GOT3 (cell line): Measurements from ENCODE around the gene DEPP1.

ENCODE experiments used
- DNase-seq: peaks from one replicate; lab custom pipeline; 2025; ENCODE audit warnings: mixed read lengths; lab: John Stamatoyannopoulos, UW

The DEPP1 gene

DNA sequence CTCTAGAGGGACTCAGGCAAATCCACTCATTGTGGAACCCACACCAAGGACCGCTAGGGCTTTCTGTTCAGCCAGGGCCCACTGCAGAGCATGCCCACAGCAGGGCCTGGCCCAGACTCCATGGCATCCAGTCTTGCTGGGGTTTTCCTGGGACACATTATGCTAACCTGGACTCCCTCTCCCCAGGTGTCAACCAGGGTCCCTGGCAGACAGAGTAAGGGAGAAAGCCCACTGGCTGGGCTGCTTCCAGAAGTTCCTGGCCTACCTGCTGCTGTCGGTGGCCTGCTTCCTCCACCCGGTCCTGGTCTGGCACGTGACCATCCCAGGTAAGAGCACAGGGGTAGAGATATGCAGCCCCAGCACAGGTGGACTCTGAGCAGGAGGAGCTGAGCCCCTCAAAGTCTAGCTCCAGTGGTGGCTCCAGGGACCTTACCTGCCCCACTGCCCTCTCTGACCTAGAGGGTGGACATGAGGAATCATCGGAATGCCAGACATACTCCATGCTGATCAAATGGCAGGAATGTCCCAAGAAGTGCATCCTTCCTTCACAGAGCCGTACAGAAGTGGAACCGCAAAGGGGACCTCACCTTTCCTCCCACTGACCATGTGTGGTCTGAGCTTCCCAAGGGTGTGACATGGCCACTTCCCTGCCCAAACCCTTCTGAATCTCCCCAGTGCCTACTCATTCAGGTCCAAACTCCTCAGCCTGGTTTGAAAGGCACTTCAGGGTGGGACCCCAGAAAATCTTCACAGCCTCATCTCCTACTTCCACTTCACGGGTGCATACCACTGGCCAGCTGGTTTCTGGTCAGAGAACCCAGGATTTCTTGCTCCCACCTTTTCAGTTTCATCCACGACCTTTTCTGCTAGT lies 44.9 kb downstream of the DEPP1 start:
- DNase-seq, result no peak

DNA sequence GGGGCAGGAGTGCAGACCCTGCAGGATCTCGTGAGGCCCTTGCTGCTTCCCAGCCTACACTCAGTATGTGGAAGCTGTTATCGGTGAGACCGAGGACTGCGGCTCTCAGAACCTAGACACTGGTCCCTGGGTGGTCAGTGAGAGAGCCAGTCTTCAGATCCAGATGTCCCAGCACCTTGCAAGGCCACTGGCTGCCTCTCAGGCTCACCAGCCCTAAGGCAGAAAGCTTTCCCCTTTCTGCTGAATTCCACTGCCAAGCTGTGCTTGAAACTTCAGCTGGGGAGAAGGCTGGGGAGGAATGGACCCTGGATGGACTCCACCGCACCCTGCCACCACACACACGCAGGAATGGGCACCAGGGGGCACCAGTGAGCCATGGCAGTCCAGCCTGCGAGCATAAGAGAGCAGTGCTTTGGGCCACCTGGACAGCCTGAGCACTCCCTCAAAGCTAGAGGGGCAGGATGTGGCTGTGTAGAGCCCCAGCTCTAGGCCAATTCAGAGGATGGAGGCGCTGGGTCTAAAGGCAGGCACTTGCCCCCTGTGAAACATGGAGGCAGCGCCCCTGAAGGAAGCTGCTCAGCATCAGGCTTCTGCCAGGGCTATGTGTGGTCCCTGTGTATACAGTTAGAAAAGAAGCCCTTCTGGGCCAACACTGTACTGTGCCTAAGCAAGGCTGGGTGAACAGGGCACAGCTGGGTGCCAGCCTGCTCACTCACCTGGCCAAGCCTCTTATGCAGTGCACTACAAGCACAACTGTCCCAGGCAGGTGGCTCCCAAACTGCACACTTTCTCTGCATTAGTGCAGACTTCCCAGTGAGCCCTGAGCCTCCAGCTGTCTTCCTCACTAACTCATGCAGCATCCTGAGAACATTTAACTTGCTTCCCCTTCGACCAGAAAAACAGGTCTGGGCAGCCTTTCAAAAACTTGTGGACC lies 45.8 kb downstream of the DEPP1 start:
- peak; percentile 41 for DNase-seq

DNA sequence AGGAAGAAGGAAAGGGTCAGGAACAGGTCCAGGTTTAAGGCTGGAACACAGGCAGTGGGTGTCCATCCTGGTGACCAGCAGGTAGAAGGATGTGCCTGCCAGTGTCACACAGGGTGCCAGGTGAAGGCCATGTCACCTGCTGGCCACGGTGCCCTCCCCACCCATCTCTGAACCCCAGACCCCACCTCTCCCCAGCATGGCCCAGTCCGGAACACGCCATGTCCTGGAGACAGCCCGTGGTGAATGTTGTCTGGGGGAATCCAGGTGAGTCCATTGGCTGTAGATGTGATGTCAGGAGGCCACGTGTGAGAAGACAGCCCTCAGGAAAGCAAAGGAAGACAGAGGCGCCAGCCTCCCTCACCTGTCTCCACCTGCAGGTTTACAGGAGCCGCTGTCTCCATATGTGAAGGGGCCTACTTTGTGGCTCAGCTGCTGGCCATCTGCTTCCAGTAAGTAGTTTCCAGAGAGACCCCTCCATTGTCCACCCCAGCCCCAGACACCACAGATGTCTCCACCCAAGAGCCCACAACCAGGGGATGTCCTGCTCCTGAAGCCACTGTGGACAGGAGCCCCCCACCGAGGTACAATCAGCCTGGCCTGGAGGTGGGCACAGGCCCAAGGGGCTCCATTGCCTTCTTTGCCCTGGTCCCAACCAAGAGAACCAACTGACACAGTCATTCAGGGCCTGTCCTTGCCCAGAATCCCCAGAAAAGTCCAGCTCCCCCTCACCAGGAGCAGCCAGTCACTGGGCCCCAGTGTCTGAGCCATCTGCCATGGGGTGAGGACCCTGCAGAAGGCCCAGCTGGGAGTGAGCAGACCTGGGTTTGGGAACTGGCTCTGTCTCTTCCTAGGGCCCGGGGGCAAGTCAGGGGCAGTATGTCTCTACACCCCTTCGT lies 46.7 kb downstream of the DEPP1 start:
- DNase-seq, result no peak

DNA sequence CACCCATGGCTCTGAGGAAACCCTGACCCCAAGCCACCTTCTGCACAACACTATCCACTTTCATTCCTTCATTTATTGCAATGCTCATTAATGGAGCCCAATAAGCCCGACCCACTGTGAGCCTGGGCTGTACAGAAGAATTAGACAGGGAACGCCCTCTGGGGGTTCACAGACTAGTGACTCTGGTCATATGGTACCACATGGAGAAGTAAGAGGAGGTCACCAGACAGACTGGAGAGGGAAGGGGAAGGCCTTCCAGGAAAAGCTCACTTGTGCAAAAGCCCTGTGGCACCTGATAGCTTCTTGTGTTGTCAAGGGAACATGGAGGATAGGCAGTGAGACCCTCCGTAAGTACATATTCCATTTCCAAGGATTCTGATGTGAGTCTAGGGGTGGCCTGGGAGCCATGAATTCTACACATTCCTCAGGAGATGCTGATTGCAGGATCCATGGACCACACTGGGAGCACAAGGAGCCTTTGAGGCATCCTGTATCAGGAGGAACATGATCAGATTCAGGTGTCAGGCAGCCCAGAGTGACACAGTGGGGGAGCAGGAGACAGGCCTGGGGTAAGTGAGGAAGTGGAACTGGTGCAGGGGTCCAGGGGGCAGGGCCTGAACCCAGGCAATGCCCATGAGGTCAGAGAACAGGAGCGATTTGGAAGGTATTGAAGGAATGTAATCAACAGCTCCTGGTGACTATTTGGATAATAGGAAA lies 47.5 kb downstream of the DEPP1 start:
- no peak for DNase-seq

DNA sequence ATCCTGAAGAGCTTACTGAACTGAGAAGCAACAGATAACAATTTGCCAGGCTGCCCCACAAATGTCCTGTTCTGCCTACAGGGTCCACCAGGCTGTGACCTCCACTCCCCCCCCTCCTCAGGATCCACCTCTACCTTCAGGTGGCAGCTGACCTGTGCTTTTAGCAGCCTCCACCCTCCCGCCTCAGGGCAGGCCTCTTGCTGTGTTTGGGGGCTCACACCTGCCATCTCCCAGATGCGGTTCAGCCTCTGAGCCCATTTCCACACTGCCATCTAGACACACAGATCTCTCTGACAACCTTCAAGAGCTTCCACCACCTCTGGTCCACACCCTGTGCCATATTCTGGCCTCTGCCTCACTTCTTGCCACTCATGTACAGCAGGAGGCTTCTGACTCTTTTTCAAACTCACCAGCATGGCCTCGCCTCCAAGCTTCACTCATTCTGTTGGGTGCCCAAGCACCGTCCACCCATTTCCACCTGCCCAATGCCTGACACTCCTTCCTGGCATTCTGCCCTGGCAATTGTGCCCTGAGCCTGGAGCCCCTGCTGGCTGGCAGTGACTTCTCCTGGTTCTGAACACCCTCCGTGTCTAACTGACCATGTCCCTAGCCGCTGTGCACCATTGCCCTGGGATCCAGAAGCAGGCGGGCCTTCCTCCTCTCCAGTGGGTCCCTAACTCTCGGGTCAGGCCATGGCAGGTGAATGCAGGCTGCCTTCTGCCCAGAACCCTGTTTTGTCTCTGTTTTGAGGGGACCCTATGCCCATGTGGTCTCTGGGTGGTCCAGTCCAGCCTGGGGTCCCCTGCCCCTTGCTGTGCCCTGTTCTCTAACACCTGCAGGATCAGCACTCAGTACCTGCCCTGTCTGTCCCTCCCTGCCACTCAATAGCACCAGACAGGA lies 49.0 kb downstream of the DEPP1 start:
- no peak for DNase-seq

DNA sequence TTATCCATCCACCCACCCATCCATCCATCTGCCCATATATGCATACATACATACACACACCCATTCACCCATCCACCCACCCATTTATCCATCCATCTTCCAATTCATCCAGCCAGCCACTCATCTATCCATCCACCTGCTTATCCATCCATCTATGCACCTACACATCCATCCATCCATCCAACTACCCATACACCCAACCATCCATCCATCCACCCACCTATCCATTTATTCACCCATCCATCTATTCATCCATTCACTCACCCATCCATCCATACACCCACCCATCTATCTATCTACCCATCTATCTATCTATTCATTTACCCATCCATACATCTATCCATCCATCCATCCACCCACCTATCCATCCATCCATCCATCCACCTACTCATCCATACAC lies 50.1 kb downstream of the DEPP1 start:
- DNase-seq, result no peak

DNA sequence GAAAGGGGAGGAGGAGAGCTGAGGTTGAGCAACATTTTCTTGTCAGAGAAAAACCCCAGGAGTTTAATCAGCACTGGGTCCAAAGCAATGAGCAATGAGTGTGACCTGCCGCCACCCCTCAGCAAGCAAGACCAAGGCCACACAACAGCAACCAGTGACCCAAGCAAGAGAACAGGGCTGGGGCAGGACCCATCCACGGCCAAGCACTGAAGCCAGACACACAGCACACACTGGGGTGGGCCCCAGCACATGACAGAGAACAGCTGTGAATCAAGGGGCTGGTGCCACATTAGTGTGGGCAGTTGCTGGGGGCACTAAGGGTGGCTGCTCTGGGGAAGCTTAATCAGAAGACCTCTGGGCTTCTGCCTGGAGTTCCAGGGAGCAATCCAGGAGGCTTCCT lies 51.3 kb downstream of the DEPP1 start:
- DNase-seq, result no peak

DNA sequence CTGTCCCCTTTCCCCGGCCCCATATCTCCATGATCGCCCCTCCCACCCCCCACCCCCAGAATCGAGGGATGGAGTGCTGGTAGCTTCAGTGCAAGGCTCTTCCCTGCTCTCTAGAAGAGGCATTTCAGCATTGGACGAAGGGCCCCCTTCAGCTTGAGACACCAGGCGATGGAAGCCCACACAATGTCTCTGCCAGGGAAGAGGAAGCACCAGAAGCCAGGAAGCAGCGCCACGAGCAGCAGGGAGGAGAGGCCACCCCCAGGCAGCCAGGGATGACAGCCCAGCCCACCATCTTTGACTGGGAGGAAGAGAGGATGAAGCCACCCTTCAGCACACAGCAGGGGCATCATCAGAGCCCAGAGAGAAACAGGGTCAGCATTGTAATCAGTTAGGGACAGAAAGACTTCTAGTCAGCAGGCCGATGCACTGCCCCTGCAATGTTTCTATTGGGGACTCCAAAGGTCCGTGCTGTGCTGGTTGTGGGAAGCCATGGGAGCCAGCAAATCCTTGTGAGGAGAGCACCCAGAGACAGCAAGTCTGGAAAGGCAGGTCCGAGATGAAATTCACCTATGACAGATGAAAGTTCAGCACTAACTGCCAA lies 51.8 kb downstream of the DEPP1 start:
- DNase-seq, result no peak
